SK-N-SH treated with all-trans-retinoic acid at 6 μM for 48 hours (cell line): Measurements from ENCODE around the gene TK1.

Experiments used
- ARNTL ChIP-seq: fragments of 450-650 bp; formaldehyde crosslinking; IDR thresholded peaks from 2 replicates; pipeline ENCODE4 v1.5.0; 2020; ENCODE audit warnings: low read depth, mild to moderate bottlenecking, moderate library complexity, borderline replicate concordance
- CREB5 ChIP-seq: fragments of 250-450 bp; sonication (Bioruptor Pico); IDR thresholded peaks from 2 replicates; pipeline ENCODE4 v1.5.1; 2020; ENCODE audit warnings: low read depth, mild to moderate bottlenecking, moderate library complexity
- PPARA ChIP-seq: fragments of 250-450 bp; sonication (Bioruptor Pico); IDR thresholded peaks from 2 replicates; pipeline ENCODE4 v1.5.0; 2020; ENCODE audit warnings: mild to moderate bottlenecking, borderline replicate concordance
- RARB ChIP-seq: fragments of 250-450 bp; sonication (Bioruptor Pico); IDR thresholded peaks from 2 replicates; pipeline ENCODE4 v1.8.0; 2021; ENCODE audit warnings: mild to moderate bottlenecking, moderate library complexity
- TCF4 ChIP-seq: fragments of 250-450 bp; sonication (Bioruptor Pico); IDR thresholded peaks from 2 replicates; pipeline ENCODE4 v1.8.0; 2021; ENCODE audit warnings: mild to moderate bottlenecking, moderate library complexity, borderline replicate concordance
- TOX ChIP-seq: fragments of 250-450 bp; sonication (Bioruptor Pico); IDR thresholded peaks from 2 replicates; pipeline ENCODE4 v1.8.0; 2021; ENCODE audit warnings: mild to moderate bottlenecking, moderate library complexity, borderline replicate concordance
- ZC3H10 ChIP-seq: fragments of 250-450 bp; sonication (Bioruptor Pico); IDR thresholded peaks from 2 replicates; pipeline ENCODE4 v1.5.1; 2021; ENCODE audit warnings: mild to moderate bottlenecking, moderate library complexity
- ZFP3 ChIP-seq: fragments of 250-450 bp; sonication (Bioruptor Pico); IDR thresholded peaks from 2 replicates; pipeline ENCODE4 v1.5.0; 2020; ENCODE audit warnings: mild to moderate bottlenecking, moderate library complexity
- ZFP30 ChIP-seq: fragments of 450-650 bp; formaldehyde crosslinking; IDR thresholded peaks from 2 replicates; pipeline ENCODE4 v1.5.0; 2022; ENCODE audit warnings: mild to moderate bottlenecking, moderate library complexity
- ZNF70 ChIP-seq: fragments of 450-650 bp; formaldehyde crosslinking; IDR thresholded peaks from 2 replicates; pipeline ENCODE4 v1.5.0; 2020; ENCODE audit warnings: mild to moderate bottlenecking, moderate library complexity
- ZNF8 ChIP-seq: fragments of 450-650 bp; formaldehyde crosslinking; IDR thresholded peaks from 2 replicates; pipeline ENCODE4 v1.5.0; 2020; ENCODE audit warnings: mild to moderate bottlenecking, moderate library complexity
- TF ChIP-seq, protein P1 (sequence below): fragments of 250-450 bp; sonication (Bioruptor Pico); IDR thresholded peaks from 2 replicates; pipeline ENCODE4 v1.8.0; 2020; ENCODE audit warnings: mild to moderate bottlenecking, moderate library complexity, borderline replicate concordance

DNA sequence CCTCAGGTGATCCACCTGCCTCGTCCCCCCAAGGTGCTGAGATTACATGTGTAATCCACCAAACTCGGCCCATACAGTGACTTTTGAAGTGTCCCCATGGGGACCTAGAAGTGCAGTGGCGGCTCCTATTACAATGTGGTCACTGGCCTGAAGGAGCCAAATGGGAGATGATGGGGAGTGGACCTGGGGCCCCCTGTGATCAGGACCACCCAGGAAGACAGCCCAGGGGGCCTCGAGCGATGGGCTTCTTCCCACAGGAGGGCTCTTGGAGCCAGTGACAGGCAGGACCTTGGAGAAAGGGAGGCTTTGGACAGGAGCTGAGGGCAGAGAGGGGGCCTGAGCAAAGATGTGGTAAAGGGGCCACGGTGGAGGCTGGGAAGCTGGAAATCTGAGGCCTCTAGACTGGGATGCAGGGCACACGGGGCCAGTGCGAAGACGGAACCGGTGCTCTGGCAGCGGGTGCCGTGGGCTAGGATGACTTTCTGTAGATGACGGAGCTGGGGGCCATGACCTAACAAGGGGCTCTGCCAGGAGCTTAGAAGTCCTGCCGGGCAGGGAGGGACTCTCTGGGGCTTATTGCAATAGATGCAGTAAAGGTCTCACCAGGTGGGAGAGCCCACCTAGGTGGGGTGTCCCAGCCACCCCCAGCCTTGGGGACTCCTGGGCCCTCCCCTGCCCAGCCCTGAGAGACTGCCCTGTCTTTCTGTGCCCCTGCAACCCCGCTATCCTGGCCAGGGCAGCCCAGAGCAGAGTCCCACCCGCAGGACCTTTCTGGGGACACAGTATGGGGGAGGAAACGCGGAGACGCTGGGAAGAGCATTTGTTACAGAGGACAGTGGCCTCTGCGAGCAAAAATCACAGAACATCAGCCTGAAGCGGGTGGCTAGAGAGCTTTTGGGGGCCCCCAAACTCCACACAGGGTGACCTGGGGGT, 43.4 kb downstream of the TK1 start:
- no peak for TF ChIP-seq ZNF70
- TF ChIP-seq, protein P1, sequence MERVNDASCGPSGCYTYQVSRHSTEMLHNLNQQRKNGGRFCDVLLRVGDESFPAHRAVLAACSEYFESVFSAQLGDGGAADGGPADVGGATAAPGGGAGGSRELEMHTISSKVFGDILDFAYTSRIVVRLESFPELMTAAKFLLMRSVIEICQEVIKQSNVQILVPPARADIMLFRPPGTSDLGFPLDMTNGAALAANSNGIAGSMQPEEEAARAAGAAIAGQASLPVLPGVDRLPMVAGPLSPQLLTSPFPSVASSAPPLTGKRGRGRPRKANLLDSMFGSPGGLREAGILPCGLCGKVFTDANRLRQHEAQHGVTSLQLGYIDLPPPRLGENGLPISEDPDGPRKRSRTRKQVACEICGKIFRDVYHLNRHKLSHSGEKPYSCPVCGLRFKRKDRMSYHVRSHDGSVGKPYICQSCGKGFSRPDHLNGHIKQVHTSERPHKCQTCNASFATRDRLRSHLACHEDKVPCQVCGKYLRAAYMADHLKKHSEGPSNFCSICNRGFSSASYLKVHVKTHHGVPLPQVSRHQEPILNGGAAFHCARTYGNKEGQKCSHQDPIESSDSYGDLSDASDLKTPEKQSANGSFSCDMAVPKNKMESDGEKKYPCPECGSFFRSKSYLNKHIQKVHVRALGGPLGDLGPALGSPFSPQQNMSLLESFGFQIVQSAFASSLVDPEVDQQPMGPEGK (CRISPR knock-in tag) = no peak
- no peak for TF ChIP-seq PPARA (CRISPR knock-in tag)
- no peak for TF ChIP-seq CREB5 (CRISPR knock-in tag)
- no peak for TF ChIP-seq ZNF8 (CRISPR knock-in tag)
- TF ChIP-seq ZFP30 (CRISPR knock-in tag) = no peak
- TF ChIP-seq ZFP3 = no peak
- TF ChIP-seq RARB (CRISPR knock-in tag) = no peak
- TF ChIP-seq TCF4 (CRISPR knock-in tag) = no peak
- no peak for TF ChIP-seq ZC3H10 (CRISPR knock-in tag)
- TF ChIP-seq TOX (CRISPR knock-in tag) = no peak
- no peak for TF ChIP-seq ARNTL (CRISPR knock-in tag)
